Thoracic aorta (tissue), 2 donors: ENCODE data around the gene AUTS2. TPM values are rescaled to one million over a fixed set of nuclear protein-coding genes. Genes with fewer than 3 reads are reported as not detected.

Source experiments
- ATAC-seq: fragments of 150-250 bp; one replicate; pipeline ENCODE4 v1.8.0; 2017; ENCODE audit warnings: low read depth; ENCODE audit not compliant: insufficient number of reproducible peaks, low FRiP score
- DNase-seq: peaks from one replicate; pipeline ENCODE4 v3.0.0-alpha.2; 2020; ENCODE audit warnings: low spot score
- H3K27ac ChIP-seq, 2 donors: fragments of 200-600 bp; sonication (generic); 1 replicate in 1 of 2; 2 replicates in 1 of 2; pipeline ENCODE4 v1.5.1; 2016; ENCODE audit warnings: mild to moderate bottlenecking in 2 of 2, moderate library complexity in 2 of 2
- H3K27me3 ChIP-seq: fragments of 200-600 bp; sonication (generic); replicated peaks from 2 replicates; pipeline ENCODE4 v1.6.0; 2016; ENCODE audit warnings: mild to moderate bottlenecking; ENCODE audit not compliant: insufficient read depth
- H3K36me3 ChIP-seq: fragments of 200-600 bp; sonication (generic); one replicate; pipeline ENCODE4 v1.5.1; 2016
- H3K4me1 ChIP-seq, 2 donors: fragments of 200-600 bp; sonication (generic); 1 replicate in 1 of 2; 2 replicates in 1 of 2; pipeline versions ENCODE4 v1.5.1 to v1.6.0; 2016; ENCODE audit warnings: low read depth in 2 of 2, mild to moderate bottlenecking in 1 of 2; ENCODE audit not compliant: control insufficient read depth in 1 of 2
- H3K4me3 ChIP-seq: fragments of 200-600 bp; sonication (generic); 2 replicates; pipeline ENCODE4 v1.5.1; 2016; ENCODE audit warnings: mild to moderate bottlenecking
- H3K9me3 ChIP-seq: fragments of 200-600 bp; sonication (generic); 2 replicates; pipeline ENCODE4 v1.5.1; 2016
- CTCF ChIP-seq: fragments of 200-600 bp; sonication (generic); IDR thresholded peaks from one replicate; pipeline ENCODE4 v1.5.1; 2019; ENCODE audit warnings: antibody characterized with exemption
- total RNA-seq, 2 donors: library from RNA; depleted of rRNA; stranded (reverse); fragments of >200 nt; gene quantifications; one replicate each; pipeline versions ENCODE4 v1.1.0 to v1.2.3, GENCODE V29; 2016

AUTS2 gene
- total RNA-seq, 2 donors from 2014 or later = 49.4 to 101 TPM

GRCh38 chr7:70313271-70313670, 715.0 kb downstream of the AUTS2 start:
- Histone ChIP-seq H3K4me3 (no peak overlapping the region), H3K27ac (no peak overlapping the region), H3K27me3 (no peaks in the 10 kb centered on the region), H3K4me1 (peaks cover 5 to 15% of the 10 kb centered on the region in 2 donors), H3K9me3 (no peaks in the 10 kb centered on the region), H3K36me3 (no peaks in the 10 kb centered on the region)
- ATAC-seq (no peak), DNase-seq (no peak)
- no peak for TF ChIP-seq CTCF

DNA sequence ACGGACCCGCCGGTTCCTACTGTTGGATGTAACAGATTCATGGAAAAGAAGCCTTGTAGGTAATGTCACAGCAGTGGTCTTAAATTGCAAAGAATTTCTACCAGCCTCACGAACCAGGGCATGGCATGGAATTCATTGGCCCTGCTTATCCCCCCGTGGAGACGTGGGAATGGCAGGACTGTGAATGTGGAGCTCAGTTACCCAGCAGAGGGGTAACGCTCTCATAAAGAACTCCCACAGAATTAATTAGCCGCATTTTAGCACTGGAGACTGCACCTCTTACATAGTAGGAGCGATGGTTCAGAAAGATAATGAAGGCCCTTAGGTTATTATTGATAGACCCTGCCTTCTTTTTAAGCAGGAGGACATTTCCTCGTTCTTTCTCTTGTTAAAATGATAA, 715.4 kb downstream of the AUTS2 start:
- Histone ChIP-seq H3K9me3 (no peaks in the 10 kb centered on the region), H3K36me3 (no peaks in the 10 kb centered on the region), H3K27ac (no peak overlapping the region), H3K27me3 (no peaks in the 10 kb centered on the region), H3K4me3 (no peak overlapping the region), H3K4me1 (peaks cover 5 to 15% of the 10 kb centered on the region in 2 donors)
- TF ChIP-seq CTCF = no peak
- ATAC-seq = no peak
- no peak for DNase-seq

DNA sequence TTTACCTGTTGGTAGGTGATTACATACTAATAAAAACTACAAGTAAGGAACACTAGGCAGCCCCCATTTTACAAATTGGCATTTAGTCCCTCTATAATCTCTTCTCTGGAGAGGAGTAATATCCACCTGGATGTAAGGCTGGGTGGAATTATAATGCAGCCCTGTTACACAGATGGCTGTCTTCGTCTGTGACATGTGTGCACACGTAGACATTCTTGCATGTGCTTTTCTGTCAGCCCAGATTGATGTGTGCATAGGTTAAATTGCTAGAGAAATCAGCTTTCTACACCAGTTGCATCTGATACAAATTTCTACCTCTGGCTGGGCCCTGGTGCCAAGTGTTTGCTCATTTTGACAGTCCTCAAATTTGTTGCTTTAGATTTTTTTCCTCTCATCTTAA, 715.9 kb downstream of the AUTS2 start:
- DNase-seq = no peak
- no peak overlapping the region for H3K27ac ChIP-seq
- peaks cover 5 to 15% of the 10 kb centered on the region in 2 donors for H3K4me1 ChIP-seq
- ATAC-seq = no peak
- TF ChIP-seq CTCF = no peak
- no peaks in the 10 kb centered on the region for H3K36me3 ChIP-seq
- H3K27me3 ChIP-seq = no peaks in the 10 kb centered on the region
- H3K9me3 ChIP-seq = no peaks in the 10 kb centered on the region
- H3K4me3 ChIP-seq = no peak overlapping the region

GRCh38 chr7:70316745-70317144, 718.5 kb downstream of the AUTS2 start:
- peaks cover 5 to 15% of the 10 kb centered on the region in 2 donors for H3K4me1 ChIP-seq
- no peak overlapping the region for H3K4me3 ChIP-seq
- ATAC-seq = no peak
- peak overlapping the region; percentile 33 to 36 for H3K27ac ChIP-seq
- H3K36me3 ChIP-seq = no peaks in the 10 kb centered on the region
- DNase-seq = no peak
- H3K27me3 ChIP-seq = no peaks in the 10 kb centered on the region
- TF ChIP-seq CTCF = no peak
- H3K9me3 ChIP-seq = no peaks in the 10 kb centered on the region

DNA sequence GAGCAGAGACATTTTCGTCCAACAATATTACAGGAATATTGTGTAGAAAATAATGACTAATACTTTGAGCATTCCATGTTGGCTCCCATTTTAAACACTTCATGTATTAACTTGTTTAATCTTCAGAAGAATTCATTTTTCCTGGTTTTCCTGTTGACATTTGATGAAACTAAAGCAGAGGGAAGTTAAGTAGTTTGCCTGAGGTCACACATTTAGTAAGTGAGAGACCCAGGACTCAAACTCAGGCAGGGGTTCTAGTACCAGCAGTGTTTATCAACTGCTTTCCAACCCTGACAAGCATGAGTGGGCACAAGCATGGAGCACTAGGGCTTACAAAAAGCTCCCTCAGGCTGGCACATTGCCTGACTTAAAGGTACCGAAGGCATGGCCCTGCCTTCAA, 719.1 kb downstream of the AUTS2 start:
- no peak for ATAC-seq
- no peak for TF ChIP-seq CTCF
- Histone ChIP-seq H3K27me3 (no peaks in the 10 kb centered on the region), H3K27ac (peak overlapping the region; percentile 33 to 36), H3K9me3 (no peaks in the 10 kb centered on the region), H3K36me3 (no peaks in the 10 kb centered on the region), H3K4me1 (peaks cover 5 to 15% of the 10 kb centered on the region in 2 donors), H3K4me3 (no peak overlapping the region)
- DNase-seq = no peak
